H1 (cell line): ENCODE measurements around the gene LIPF. TPM values are rescaled to one million over a fixed set of nuclear protein-coding genes. Genes with fewer than 3 reads are reported as not detected.

Experiments used
- CBX5 ChIP-seq: fragments of 300-800, 300-1000 bp; sonication (generic); IDR thresholded peaks from 2 replicates; pipeline ENCODE4 v1.7.1; 2016; ENCODE audit warnings: antibody characterized with exemption, low read length, low read depth
- CEBPB ChIP-seq: IDR thresholded peaks from 2 replicates; pipeline ENCODE4 v1.6.1; 2012; ENCODE audit warnings: low read depth, low read length
- CHD7 ChIP-seq: fragments of 300-600 bp; sonication (generic); IDR thresholded peaks from 2 replicates; pipeline ENCODE4 v1.7.1; 2012; ENCODE audit warnings: low read length, moderate library complexity, mild to moderate bottlenecking, inconsistent platforms; ENCODE audit not compliant: insufficient replicate concordance
- GTF2F1 ChIP-seq: IDR thresholded peaks from 2 replicates; pipeline ENCODE4 v1.6.1; 2012; ENCODE audit warnings: low read depth, low read length, improper control_type of control experiment, borderline replicate concordance
- JUN ChIP-seq: IDR thresholded peaks from 2 replicates; pipeline ENCODE4 v1.6.1; 2011; ENCODE audit warnings: low read depth, mild to moderate bottlenecking, improper control_type of control experiment, low read length
- KDM5A ChIP-seq: fragments of 200-600 bp; IDR thresholded peaks from 2 replicates; pipeline ENCODE4 v1.7.1; 2012; ENCODE audit warnings: mild to moderate bottlenecking, low read length, inconsistent platforms, mixed read lengths
- SIX5 ChIP-seq: IDR thresholded peaks from 2 replicates; pipeline ENCODE4 v1.6.1; 2011; ENCODE audit warnings: mild to moderate bottlenecking, low read depth, low read length
- SP1 ChIP-seq: IDR thresholded peaks from 2 replicates; pipeline ENCODE4 v1.6.1; 2011; ENCODE audit warnings: low read depth, low read length
- SUZ12 ChIP-seq: fragments of 200-600 bp; sonication (generic); IDR thresholded peaks from 2 replicates; pipeline ENCODE4 v1.6.1; 2012; ENCODE audit warnings: mild to moderate bottlenecking, inconsistent platforms, low read length, moderate library complexity, mixed read lengths
- TCF12 ChIP-seq: IDR thresholded peaks from 2 replicates; pipeline ENCODE4 v1.6.1; 2011; ENCODE audit warnings: low read depth, mild to moderate bottlenecking, low read length
- ZNF274 ChIP-seq: IDR thresholded peaks from 2 replicates; pipeline ENCODE4 v1.7.0; 2012; ENCODE audit warnings: low read length, borderline replicate concordance; ENCODE audit errors: extremely low read depth
- polyA plus RNA-seq, 7 experiments: library from polyadenylated mRNA; depleted of rRNA in 3 of 7; stranded (reverse) in 5 of 7; unstranded in 2 of 7; fragments of >200 nt in 5 of 7; fragments of 200-250 nt in 2 of 7; gene quantifications; 1 replicate in 5 of 7; 2 replicates in 1 of 7; 4 replicates in 1 of 7; pipeline versions ENCODE4 v1.2.1 to v1.2.3, GENCODE V29; 2011 to 2013; ENCODE audit warnings: missing spikeins in 2 of 7, mixed read lengths in 2 of 7
- total RNA-seq: library from RNA; stranded (reverse); fragmentation: NEBNext Ultra II Directional; extraction: Animal tissue kit (Norgen Biotek cat#: 25700); gene quantifications from 2 replicates; pipeline ENCODE4 v1.2.1, GENCODE V29; 2021

Gene LIPF
- total and polyA plus RNA-seq, 2 of the 8 experiments (the other 6 are each of a cell fraction or from before 2014, with no cell fraction given): not detected

- TF ChIP-seq CHD7 (no peak), SP1 (no peak), SIX5 (no peak), TCF12 (no peak), KDM5A (no peak), CBX5 (no peak), JUN (no peak), CEBPB (no peak), ZNF274 (no peak), GTF2F1 (no peak), SUZ12 (no peak)
- TF ChIP-seq, all 59 proteins: peak for 0
Measured at GRCh38 chr10:88689366-88689765, 25.1 kb downstream of the LIPF start (continued).
